Trophoblast cell (in vitro differentiated cells and primary cell): Measurements from ENCODE around the gene USP36.
"Not testable (repeated sequence)": the region's sequence is repeated elsewhere in the genome, so short reads cannot be mapped to it uniquely, and the experiment has no call there.

Source experiments
- DNase-seq, 2 donors: peaks; one replicate each; pipeline ENCODE4 v3.0.0-alpha.2; 2016
- H2AFZ ChIP-seq: 2 replicates; pipeline ENCODE4 v1.6.1; 2013; ENCODE audit warnings: low read length, moderate library complexity, mild to moderate bottlenecking; ENCODE audit not compliant: insufficient read depth, poor library complexity
- H2AK5ac ChIP-seq: 2 replicates; pipeline ENCODE4 v1.6.1; 2013; ENCODE audit warnings: mild to moderate bottlenecking, low read length
- H2BK120ac ChIP-seq: 2 replicates; pipeline ENCODE4 v1.6.1; 2013; ENCODE audit warnings: low read length, mild to moderate bottlenecking, moderate library complexity; ENCODE audit not compliant: insufficient read depth, poor library complexity
- H2BK12ac ChIP-seq: 2 replicates; pipeline ENCODE4 v1.6.1; 2013; ENCODE audit warnings: mild to moderate bottlenecking, low read length, moderate library complexity
- H2BK5ac ChIP-seq: 2 replicates; pipeline ENCODE4 v1.6.1; 2013; ENCODE audit warnings: low read length, low read depth, moderate library complexity, mild to moderate bottlenecking; ENCODE audit not compliant: poor library complexity
- H3K14ac ChIP-seq: 2 replicates; pipeline ENCODE4 v1.6.1; 2013; ENCODE audit warnings: mild to moderate bottlenecking, low read length
- H3K18ac ChIP-seq: 2 replicates; pipeline ENCODE4 v1.6.1; 2013; ENCODE audit warnings: mild to moderate bottlenecking, low read length
- H3K23ac ChIP-seq: 2 replicates; pipeline ENCODE4 v1.6.1; 2013; ENCODE audit warnings: low read length
- H3K27ac ChIP-seq: 2 replicates; pipeline ENCODE4 v1.5.1; 2013; ENCODE audit warnings: low read depth, mild to moderate bottlenecking, inconsistent platforms, low read length, moderate library complexity
- H3K27me3 ChIP-seq: 2 replicates; pipeline ENCODE4 v1.6.1; 2013; ENCODE audit warnings: inconsistent platforms, mild to moderate bottlenecking, low read length, moderate library complexity; ENCODE audit not compliant: insufficient read depth
- H3K36me3 ChIP-seq, 2 experiments: 1 replicate in 1 of 2; 2 replicates in 1 of 2; pipeline ENCODE4 v1.6.1; 2013; ENCODE audit warnings: low read length in 2 of 2, mild to moderate bottlenecking in 2 of 2, moderate library complexity in 1 of 2; ENCODE audit not compliant: insufficient read depth in 2 of 2, control insufficient read depth in 1 of 2
- H3K4ac ChIP-seq: 2 replicates; pipeline ENCODE4 v1.6.1; 2013; ENCODE audit warnings: low read depth, mild to moderate bottlenecking, low read length, moderate library complexity
- H3K4me1 ChIP-seq, 2 experiments: 1 replicate in 1 of 2; 2 replicates in 1 of 2; pipeline ENCODE4 v1.6.1; 2013; ENCODE audit warnings: low read length in 2 of 2, mild to moderate bottlenecking in 2 of 2, moderate library complexity in 1 of 2; ENCODE audit not compliant: insufficient read depth in 2 of 2, control insufficient read depth in 1 of 2
- H3K4me2 ChIP-seq: 2 replicates; pipeline ENCODE4 v1.6.1; 2013; ENCODE audit warnings: inconsistent platforms, mild to moderate bottlenecking, low read length, moderate library complexity
- H3K4me3 ChIP-seq: 2 replicates; pipeline ENCODE4 v1.5.1; 2013; ENCODE audit warnings: mild to moderate bottlenecking, low read depth, low read length, inconsistent platforms
- H3K79me1 ChIP-seq: one replicate; pipeline ENCODE4 v1.6.1; 2013; ENCODE audit warnings: low read length
- H3K79me2 ChIP-seq: 2 replicates; pipeline ENCODE4 v1.6.1; 2013; ENCODE audit warnings: low read length, mild to moderate bottlenecking; ENCODE audit not compliant: control insufficient read depth, insufficient read depth, poor library complexity
- H3K9ac ChIP-seq: 2 replicates; pipeline ENCODE4 v1.6.1; 2013; ENCODE audit warnings: mild to moderate bottlenecking, low read length
- H3K9me3 ChIP-seq: 2 replicates; pipeline ENCODE4 v1.6.1; 2013; ENCODE audit warnings: low read depth, mild to moderate bottlenecking, control low read depth, inconsistent platforms, low read length; ENCODE audit not compliant: insufficient read depth
- H4K12ac ChIP-seq: 2 replicates; pipeline ENCODE4 v1.6.1; 2013; ENCODE audit warnings: low read depth, mild to moderate bottlenecking, low read length, moderate library complexity
- H4K8ac ChIP-seq: 2 replicates; pipeline ENCODE4 v1.6.1; 2013; ENCODE audit warnings: low read depth, mild to moderate bottlenecking, low read length, moderate library complexity
- H4K91ac ChIP-seq: one replicate; pipeline ENCODE4 v1.6.1; 2013; ENCODE audit warnings: low read depth, mild to moderate bottlenecking, low read length, moderate library complexity
- WGBS: extraction: QIAGEN DNeasy Blood & Tissue Kit; methylation state at CpG from one replicate; pipeline ENCODE4 v1.1.7; 2013; ENCODE audit warnings: missing lambda C conversion rate; ENCODE audit not compliant: insufficient read length, insufficient coverage; ENCODE audit errors: extremely low coverage; 5-methylcytosine and 5-hydroxymethylcytosine counted together

USP36 gene

GRCh38 chr17:78868391-78868790 is 27.8 kb upstream of the USP36 start:
- Histone ChIP-seq H3K9me3 (no peaks in the 10 kb centered on the region), H3K4me2 (no peak overlapping the region), H2AK5ac (no peak overlapping the region), H3K27ac (no peak overlapping the region), H2BK12ac (no peak overlapping the region), H3K79me2 (no peaks in the 10 kb centered on the region), H2BK5ac (no peak overlapping the region), H3K27me3 (no peaks in the 10 kb centered on the region), H3K23ac (no peak overlapping the region), H4K91ac (no peak overlapping the region), H4K12ac (no peak overlapping the region), H4K8ac (no peak overlapping the region), H3K18ac (no peak overlapping the region), H3K79me1 (no peaks in the 10 kb centered on the region), H2BK120ac (no peak overlapping the region), H3K4ac (no peak overlapping the region), H3K4me1 (no peaks in the 10 kb centered on the region), H2AFZ (no peak overlapping the region), H3K4me3 (no peak overlapping the region), H3K36me3 (peaks cover 9 to 22% of the 10 kb centered on the region in 2 experiments), H3K14ac (no peak overlapping the region), H3K9ac (no peak overlapping the region)
- no CpG with 5 or more reads among the region's 7 CpGs for WGBS
- no peak for DNase-seq

GRCh38 chr17:78867046-78867445 is 26.4 kb upstream of the USP36 start:
- not testable (repeated sequence) for H3K27ac ChIP-seq, H2BK120ac ChIP-seq, H3K4ac ChIP-seq, H3K4me1 ChIP-seq, H2AK5ac ChIP-seq, H3K9ac ChIP-seq, H2AFZ ChIP-seq, H3K4me2 ChIP-seq, H4K12ac ChIP-seq, H3K79me2 ChIP-seq, H3K23ac ChIP-seq, DNase-seq, H3K27me3 ChIP-seq, H3K18ac ChIP-seq, H3K14ac ChIP-seq, H2BK12ac ChIP-seq, H2BK5ac ChIP-seq, H4K91ac ChIP-seq, H3K79me1 ChIP-seq, H3K9me3 ChIP-seq, H3K4me3 ChIP-seq, H4K8ac ChIP-seq
- H3K36me3 ChIP-seq: peaks cover 8 to 21% of the 10 kb centered on the region in 2 experiments
- WGBS: no CpG with 5 or more reads among the region's 3 CpGs

- DNase-seq: peak; percentile 88 to 95
- peaks cover 5 to 20% of the 10 kb centered on the region in 2 experiments for H3K36me3 ChIP-seq
- H3K18ac ChIP-seq: no peak overlapping the region
- H4K12ac ChIP-seq: no peak overlapping the region
- no peak overlapping the region for H3K9ac ChIP-seq
- H3K27ac ChIP-seq: no peak overlapping the region
- no peak overlapping the region for H2BK5ac ChIP-seq
- no peak overlapping the region for H3K4me3 ChIP-seq
- no peaks in the 10 kb centered on the region for H3K9me3 ChIP-seq
- no peak overlapping the region for H3K23ac ChIP-seq
- no peaks in the 10 kb centered on the region for H3K79me1 ChIP-seq
- no peaks in the 10 kb centered on the region for H3K79me2 ChIP-seq
- no peak overlapping the region for H2AK5ac ChIP-seq
- H2BK12ac ChIP-seq: no peak overlapping the region
- no peak overlapping the region for H2AFZ ChIP-seq
- H3K4ac ChIP-seq: no peak overlapping the region
- no peak overlapping the region for H4K91ac ChIP-seq
- no peak overlapping the region for H3K4me2 ChIP-seq
- H4K8ac ChIP-seq: no peak overlapping the region
- H2BK120ac ChIP-seq: no peak overlapping the region
- no CpG with 5 or more reads among the region's 19 CpGs for WGBS
- peaks cover 0 to 2% of the 10 kb centered on the region in 2 experiments for H3K4me1 ChIP-seq
- H3K14ac ChIP-seq: no peak overlapping the region
- no peaks in the 10 kb centered on the region for H3K27me3 ChIP-seq
These were observed 25.2 kb upstream of the USP36 start for GRCh38 chr17:78865682-78866390.

GRCh38 chr17:78864117-78864516 is 23.5 kb upstream of the USP36 start:
- Histone ChIP-seq H3K4me1 (peaks cover 0 to 2% of the 10 kb centered on the region in 2 experiments), H3K36me3 (peaks cover 2 to 14% of the 10 kb centered on the region in 2 experiments), H3K9ac (no peak overlapping the region), H3K23ac (no peak overlapping the region), H2AFZ (no peak overlapping the region), H3K18ac (no peak overlapping the region), H4K8ac (no peak overlapping the region), H3K4me3 (no peak overlapping the region), H3K79me2 (no peaks in the 10 kb centered on the region), H3K27ac (no peak overlapping the region), H3K9me3 (no peaks in the 10 kb centered on the region), H4K91ac (no peak overlapping the region), H3K27me3 (no peaks in the 10 kb centered on the region), H2BK120ac (no peak overlapping the region), H3K4ac (no peak overlapping the region), H4K12ac (no peak overlapping the region), H2BK5ac (no peak overlapping the region), H2BK12ac (no peak overlapping the region), H3K14ac (no peak overlapping the region), H2AK5ac (no peak overlapping the region), H3K4me2 (no peak overlapping the region), H3K79me1 (no peaks in the 10 kb centered on the region)
- WGBS: no CpG with 5 or more reads among the region's 1 CpG
- DNase-seq: no peak
